H1 (cell line): Measurements from ENCODE around the gene SLC19A1. TPM values are rescaled to one million over a fixed set of nuclear protein-coding genes. Genes with fewer than 3 reads are reported as not detected.

Experiments used
- CTCF ChIA-PET: fragments of 300-600 bp; sonication (Branson Sonifier 250); formaldehyde crosslinking; loops from one replicate; lab custom pipeline; 2021; ENCODE audit not compliant: partially characterized antibody; lab: Charles Lee
- POLR2A ChIA-PET: fragments of 300-600 bp; sonication (Branson Sonifier 250); formaldehyde crosslinking; loops from one replicate; lab custom pipeline; 2021; ENCODE audit warnings: inconsistent platforms; ENCODE audit not compliant: partially characterized antibody; lab: Charles Lee
- DNase-seq, 2 experiments: peaks; one replicate each; pipeline versions ENCODE4 v3.0.0 to v3.0.0-alpha.2; 2010 to 2022; ENCODE audit warnings: low spot score in 2 of 2, low read depth in 1 of 2, mixed read lengths in 1 of 2
- FAIRE-seq: peaks from 2 replicates; lab custom pipeline; 2011; peaks lifted over from hg19 to GRCh38; lab: Jason Lieb, UNC
- H2AFZ ChIP-seq: 2 replicates; pipeline ENCODE4 v1.8.1; 2012; ENCODE audit warnings: low read length, inconsistent platforms
- H2AK5ac ChIP-seq: 2 replicates; pipeline ENCODE4 v1.6.1; 2013; ENCODE audit warnings: low read depth, low read length
- H2BK120ac ChIP-seq: replicated peaks from 2 replicates; pipeline ENCODE3; 2013; ENCODE audit warnings: low read depth, low read length, inconsistent platforms
- H2BK12ac ChIP-seq: 2 replicates; pipeline ENCODE4 v1.6.1; 2013; ENCODE audit warnings: low read depth, low read length
- H2BK15ac ChIP-seq: 2 replicates; pipeline ENCODE4 v1.6.1; 2013; ENCODE audit warnings: low read length
- H2BK20ac ChIP-seq: 2 replicates; pipeline ENCODE4 v1.6.1; 2013; ENCODE audit warnings: low read length
- H2BK5ac ChIP-seq: 2 replicates; pipeline ENCODE4 v1.6.1; 2013; ENCODE audit warnings: low read depth, low read length
- H3K14ac ChIP-seq: 2 replicates; pipeline ENCODE4 v1.6.1; 2013; ENCODE audit warnings: inconsistent platforms; ENCODE audit not compliant: insufficient read length
- H3K18ac ChIP-seq: 2 replicates; pipeline ENCODE4 v1.6.1; 2013; ENCODE audit warnings: low read length; ENCODE audit errors: extremely low read depth
- H3K23ac ChIP-seq: 2 replicates; pipeline ENCODE4 v1.6.1; 2013; ENCODE audit warnings: inconsistent platforms; ENCODE audit not compliant: insufficient read length
- H3K23me2 ChIP-seq: 2 replicates; pipeline ENCODE4 v1.6.1; 2013; ENCODE audit warnings: low read depth, low read length
- H3K27ac ChIP-seq: 2 replicates; pipeline ENCODE4 v1.6.1; 2011; ENCODE audit warnings: low read depth, low read length, inconsistent platforms
- H3K27me3 ChIP-seq, 4 experiments: replicated peaks in 1 of 4; 1 replicate in 1 of 4; 2 replicates in 3 of 4; pipeline versions ENCODE4 v1.6.1 to v1.8.1; 2011 to 2013; ENCODE audit warnings: low read length in 3 of 4, mild to moderate bottlenecking in 3 of 4, inconsistent platforms in 2 of 4, mixed read lengths in 2 of 4, moderate library complexity in 1 of 4; ENCODE audit not compliant: control insufficient read depth in 3 of 4, insufficient read depth in 3 of 4; ENCODE audit errors: extremely low read depth in 1 of 4
- H3K36me3 ChIP-seq, 4 experiments: 2 replicates each; pipeline versions ENCODE4 v1.6.1 to v1.8.1; 2011 to 2013; ENCODE audit warnings: mild to moderate bottlenecking in 4 of 4, low read length in 3 of 4, moderate library complexity in 2 of 4, control low read depth in 1 of 4, inconsistent platforms in 1 of 4; ENCODE audit not compliant: insufficient read depth in 4 of 4, control insufficient read depth in 2 of 4
- H3K4ac ChIP-seq: replicated peaks from 2 replicates; pipeline ENCODE3; 2013; ENCODE audit warnings: low read length, low read depth, mixed read lengths, inconsistent platforms; ENCODE audit not compliant: insufficient read length
- H3K4me1 ChIP-seq, 4 experiments: replicated peaks in 1 of 4; 1 replicate in 1 of 4; 2 replicates in 3 of 4; pipeline versions ENCODE4 v1.6.1 to v1.8.1; 2011 to 2013; ENCODE audit warnings: low read length in 3 of 4, inconsistent platforms in 2 of 4, mixed read lengths in 1 of 4; ENCODE audit not compliant: insufficient read depth in 4 of 4, control insufficient read depth in 3 of 4
- H3K4me2 ChIP-seq, 2 experiments: 2 replicates each; pipeline versions ENCODE4 v1.6.1 to v1.8.1; 2011 to 2013; ENCODE audit warnings: low read depth in 2 of 2, low read length in 2 of 2, control low read depth in 1 of 2, inconsistent platforms in 1 of 2, mild to moderate bottlenecking in 1 of 2; ENCODE audit not compliant: insufficient read depth in 1 of 2
- H3K4me3 ChIP-seq, 4 experiments: fragments of 200-600, 300-600 bp in 1 of 4; sonication (generic), shearing (Covaris generic), sonication (Bioruptor Twin) in 1 of 4; 2 replicates each; pipeline versions ENCODE4 v1.5.1 to v1.8.1; 2011 to 2016; ENCODE audit warnings: low read length in 4 of 4, low read depth in 3 of 4, control low read depth in 2 of 4, inconsistent platforms in 2 of 4, mild to moderate bottlenecking in 2 of 4, mixed read lengths in 1 of 4, moderate library complexity in 1 of 4; ENCODE audit not compliant: insufficient read depth in 2 of 4; ENCODE audit errors: extremely low read depth in 1 of 4
- H3K56ac ChIP-seq: replicated peaks from 2 replicates; pipeline ENCODE3; 2013; ENCODE audit warnings: low read depth, mild to moderate bottlenecking, mixed read lengths, low read length, inconsistent platforms; ENCODE audit not compliant: insufficient read length
- H3K79me1 ChIP-seq: 2 replicates; pipeline ENCODE4 v1.6.1; 2013; ENCODE audit warnings: low read depth, low read length, control low read depth
- H3K79me2 ChIP-seq, 2 experiments: 2 replicates each; pipeline versions ENCODE4 v1.6.1 to v1.8.1; 2012 to 2013; ENCODE audit warnings: low read length in 2 of 2, mild to moderate bottlenecking in 2 of 2, inconsistent platforms in 1 of 2; ENCODE audit not compliant: insufficient read depth in 2 of 2, control insufficient read depth in 1 of 2
- H3K9ac ChIP-seq, 4 experiments: replicated peaks in 1 of 4; 1 replicate in 1 of 4; 2 replicates in 3 of 4; pipeline versions ENCODE4 v1.6.1 to v1.8.1; 2011 to 2013; ENCODE audit warnings: low read depth in 3 of 4, low read length in 3 of 4, control low read depth in 2 of 4, mild to moderate bottlenecking in 2 of 4, moderate library complexity in 2 of 4, inconsistent platforms in 1 of 4; ENCODE audit errors: extremely low read depth in 1 of 4
- H3K9me3 ChIP-seq, 2 experiments: 2 replicates each; pipeline versions ENCODE4 v1.6.1 to v1.8.1; 2012 to 2013; ENCODE audit warnings: mild to moderate bottlenecking in 2 of 2, moderate library complexity in 2 of 2, control low read depth in 1 of 2, inconsistent platforms in 1 of 2, low read depth in 1 of 2, low read length in 1 of 2, mixed read lengths in 1 of 2; ENCODE audit not compliant: insufficient read depth in 2 of 2
- H4K20me1 ChIP-seq, 2 experiments: replicated peaks in 1 of 2; 2 replicates each; pipeline versions ENCODE3 to v1.8.1; 2011 to 2013; ENCODE audit warnings: inconsistent platforms in 2 of 2, low read length in 2 of 2, mild to moderate bottlenecking in 1 of 2; ENCODE audit not compliant: insufficient read depth in 2 of 2, control insufficient read depth in 1 of 2
- H4K5ac ChIP-seq: 2 replicates; pipeline ENCODE4 v1.6.1; 2013; ENCODE audit warnings: low read length, low read depth, mixed read lengths, inconsistent platforms; ENCODE audit not compliant: insufficient read length
- H4K8ac ChIP-seq: 2 replicates; pipeline ENCODE4 v1.8.0; 2013; ENCODE audit warnings: mild to moderate bottlenecking, moderate library complexity, low read length, inconsistent platforms; ENCODE audit not compliant: insufficient read depth; ENCODE audit errors: extremely low read depth
- H4K91ac ChIP-seq: replicated peaks from 2 replicates; pipeline ENCODE3; 2013; ENCODE audit warnings: low read length, mixed read lengths, inconsistent platforms; ENCODE audit not compliant: insufficient read length
- ATF3 ChIP-seq: IDR thresholded peaks from 2 replicates; pipeline ENCODE4 v1.6.1; 2011; ENCODE audit warnings: low read depth, mild to moderate bottlenecking, low read length; ENCODE audit not compliant: insufficient read depth
- BRCA1 ChIP-seq: IDR thresholded peaks from 2 replicates; pipeline ENCODE4 v1.6.1; 2012; ENCODE audit warnings: low read depth, low read length, improper control_type of control experiment
- HDAC6 ChIP-seq: IDR thresholded peaks from one replicate; pipeline ENCODE4 v1.7.1; 2012; ENCODE audit warnings: low read depth, mild to moderate bottlenecking, inconsistent platforms, low read length, moderate library complexity
- JUN ChIP-seq: IDR thresholded peaks from 2 replicates; pipeline ENCODE4 v1.6.1; 2011; ENCODE audit warnings: low read depth, mild to moderate bottlenecking, improper control_type of control experiment, low read length
- KDM4A ChIP-seq: IDR thresholded peaks from one replicate; pipeline ENCODE4 v1.7.1; 2012; ENCODE audit warnings: low read depth, mild to moderate bottlenecking, moderate library complexity, low read length, inconsistent platforms; ENCODE audit not compliant: severe bottlenecking
- PHF8 ChIP-seq: fragments of 200-600 bp; sonication (generic); conservative IDR thresholded peaks from 2 replicates; pipeline ENCODE4 v1.7.1; 2012; ENCODE audit warnings: low read depth, mild to moderate bottlenecking, inconsistent platforms, low read length, moderate library complexity
- POLR2A ChIP-seq, 2 experiments: IDR thresholded peaks; 1 replicate in 1 of 2; 2 replicates in 1 of 2; pipeline ENCODE4 v1.6.1; 2011; ENCODE audit warnings: low read depth in 2 of 2, low read length in 2 of 2, mild to moderate bottlenecking in 2 of 2; ENCODE audit errors: control extremely low read depth in 1 of 2
- RAD21 ChIP-seq, 2 experiments: IDR thresholded peaks in 1 of 2; conservative IDR thresholded peaks in 1 of 2; 2 replicates each; pipeline ENCODE4 v1.6.1; 2011; ENCODE audit warnings: low read depth in 2 of 2, low read length in 2 of 2, improper control_type of control experiment in 1 of 2, inconsistent platforms in 1 of 2, mild to moderate bottlenecking in 1 of 2, moderate library complexity in 1 of 2
- SUZ12 ChIP-seq: fragments of 200-600 bp; sonication (generic); IDR thresholded peaks from 2 replicates; pipeline ENCODE4 v1.6.1; 2012; ENCODE audit warnings: mild to moderate bottlenecking, inconsistent platforms, low read length, moderate library complexity, mixed read lengths
- TCF12 ChIP-seq: IDR thresholded peaks from 2 replicates; pipeline ENCODE4 v1.6.1; 2011; ENCODE audit warnings: low read depth, mild to moderate bottlenecking, low read length
- WGBS, 2 experiments: shearing (Covaris generic) in 1 of 2; methylation state at CpG; one replicate each; pipeline versions ENCODE4 v1.1.6 to v1.1.7; 2013 to 2015; ENCODE audit warnings: low lambda C conversion rate in 2 of 2, mixed read lengths in 2 of 2, inconsistent platforms in 1 of 2, low coverage in 1 of 2, missing lambda C conversion rate in 1 of 2; ENCODE audit not compliant: insufficient replicate concordance in 2 of 2, insufficient coverage in 1 of 2, insufficient read length in 1 of 2; ENCODE audit errors: extremely low coverage in 1 of 2, missing lambda C conversion rate in 1 of 2; 5-methylcytosine and 5-hydroxymethylcytosine counted together
- polyA plus RNA-seq, 7 experiments: library from polyadenylated mRNA; depleted of rRNA in 3 of 7; stranded (reverse) in 5 of 7; unstranded in 2 of 7; fragments of >200 nt in 5 of 7; fragments of 200-250 nt in 2 of 7; gene quantifications; 1 replicate in 5 of 7; 2 replicates in 1 of 7; 4 replicates in 1 of 7; pipeline versions ENCODE4 v1.2.1 to v1.2.3, GENCODE V29; 2011 to 2013; ENCODE audit warnings: missing spikeins in 2 of 7, mixed read lengths in 2 of 7
- total RNA-seq: library from RNA; stranded (reverse); fragmentation: NEBNext Ultra II Directional; extraction: Animal tissue kit (Norgen Biotek cat#: 25700); gene quantifications from 2 replicates; pipeline ENCODE4 v1.2.1, GENCODE V29; 2021

SLC19A1 gene
- total and polyA plus RNA-seq, 2 of the 8 experiments (the other 6 are each of a cell fraction or from before 2014, with no cell fraction given), result 31.6 to 43.8 TPM

GRCh38 chr21:45466330-45467220, 75.7 kb downstream of the SLC19A1 start:
- peaks cover 13 to 26% of the 10 kb centered on the region in 2 experiments for H4K20me1 ChIP-seq
- H3K56ac ChIP-seq, result no peak overlapping the region
- no peaks in the 10 kb centered on the region for H3K23me2 ChIP-seq
- no peak overlapping the region for H3K4ac ChIP-seq
- H3K14ac ChIP-seq, result no peak overlapping the region
- H3K4me3 ChIP-seq, result no peak overlapping the region
- H4K5ac ChIP-seq, result no peak overlapping the region
- H3K27ac ChIP-seq, result no peak overlapping the region
- H3K9ac ChIP-seq, result no peak overlapping the region
- peaks cover 0 to 79% of the 10 kb centered on the region in 2 experiments; a peak in 2 of 4 replicates for H3K79me2 ChIP-seq
- H3K18ac ChIP-seq, result no peak overlapping the region
- no peak overlapping the region for H3K23ac ChIP-seq
- no peak overlapping the region for H3K4me2 ChIP-seq
- TF ChIP-seq HDAC6, result no peak
- no peak for TF ChIP-seq SUZ12
- TF ChIP-seq RAD21 (IDR thresholded peaks at IDR 0.05 in 1 of 2, conservative IDR thresholded peaks at IDR 0.05 in 1 of 2; ENCODE audit: low read depth in 2 of 2, low read length in 2 of 2), result no peak
- no peak for TF ChIP-seq TCF12
- no peak for TF ChIP-seq KDM4A
- TF ChIP-seq PHF8, result no peak
- TF ChIP-seq POLR2A (IDR thresholded peaks at IDR 0.05; ENCODE audit: control extremely low read depth in 1 of 2, low read depth in 2 of 2, low read length in 2 of 2), result no peak
- TF ChIP-seq JUN, result no peak
- TF ChIP-seq ATF3, result no peak
- TF ChIP-seq BRCA1, result no peak
- DNase-seq, result no peak
- no peak overlapping the region for H2AFZ ChIP-seq
- H4K8ac ChIP-seq, result no peak overlapping the region
- no peak for FAIRE-seq
- H3K36me3 ChIP-seq, result peaks cover 0 to 14% (median 2%) of the 10 kb centered on the region in 4 experiments; a peak in 6 of 8 replicates
- H2BK12ac ChIP-seq, result no peak overlapping the region
- no peaks in the 10 kb centered on the region; a peak in 1 of 7 replicates for H3K4me1 ChIP-seq
- 92% methylated on average over 30 of the region's 30 CpGs; no CpG with 5 or more reads in 1 of the 2 experiments for WGBS, 2 experiments
- no peak overlapping the region for H2BK20ac ChIP-seq
- CTCF ChIA-PET, result interaction anchor here (0.9 to 1.3 kb wide), 4 partner anchors 9 to 58 kb away, joined by 3 to 4 read pairs (median 3); no protein-coding TSS in a partner anchor
- no peaks in the 10 kb centered on the region for H3K27me3 ChIP-seq
- no peak overlapping the region for H2AK5ac ChIP-seq
- no peak overlapping the region for H2BK15ac ChIP-seq
- H3K9me3 ChIP-seq, result no peaks in the 10 kb centered on the region; a peak in 1 of 4 replicates
- POLR2A ChIA-PET, result interaction anchor here (1.1 to 1.7 kb wide), 3 partner anchors 12 to 53 kb away, joined by 3 to 4 read pairs (median 3); no protein-coding TSS in a partner anchor
- H3K79me1 ChIP-seq, result peaks cover 10% of the 10 kb centered on the region
- no peak overlapping the region for H2BK120ac ChIP-seq
- H4K91ac ChIP-seq, result no peak overlapping the region
- no peak overlapping the region for H2BK5ac ChIP-seq
